HepG2 (cell line): ENCODE results near the gene CHCHD3. TPM values are rescaled to one million over a fixed set of nuclear protein-coding genes. Genes with fewer than 3 reads are reported as not detected.

ENCODE experiments used
- ATAC-seq: fragments of 200-7000 bp; cut with Tn5 transposase; 3 replicates; pipeline ENCODE4 v1.9.1; 2020; ENCODE audit warnings: mild to moderate bottlenecking, moderate library complexity
- BruUV-seq: library from RNA; stranded (reverse); fragments of 400-500 nt; replicated peaks from 2 replicates; lab custom pipeline; 2021; lab: Mats Ljungman, UMichigan
- CTCF ChIA-PET: fragments of 300-600 bp; formaldehyde crosslinking; extraction: SDS; loops from one replicate; lab custom pipeline; 2021; ENCODE audit warnings: low total read pairs, inconsistent platforms, low intra/inter-chr PET ratio; lab: Yijun Ruan, JAX
- POLR2A ChIA-PET: fragments of 350-600 bp; sonication (Branson Sonifier 250); formaldehyde crosslinking; loops from one replicate; lab custom pipeline; 2020; ENCODE audit warnings: antibody characterized with exemption, inconsistent platforms; lab: Yijun Ruan, JAX
- DNase-seq: peaks from one replicate; pipeline ENCODE4 v3.0.0-alpha.2; 2015; ENCODE audit warnings: low spot score
- FAIRE-seq: peaks from 3 replicates; lab custom pipeline; 2011; peaks lifted over from hg19 to GRCh38; lab: Jason Lieb, UNC
- H2AFZ ChIP-seq: one replicate; pipeline ENCODE4 v1.6.1; 2011; ENCODE audit warnings: low read length, inconsistent platforms
- H3K27ac ChIP-seq: fragments of 300-600 bp; 3 replicates; pipeline ENCODE4 v1.8.0; 2011; ENCODE audit warnings: mixed run types, mild to moderate bottlenecking, mixed read lengths, low read length, inconsistent platforms; ENCODE audit not compliant: insufficient read depth; ENCODE audit errors: extremely low read length
- H3K27me3 ChIP-seq, 2 experiments: fragments of 200-600 bp in 1 of 2; 2 replicates in 1 of 2; 3 replicates in 1 of 2; pipeline versions ENCODE4 v1.6.0 to v1.8.0; 2011; ENCODE audit warnings: low read length in 2 of 2, mild to moderate bottlenecking in 2 of 2, moderate library complexity in 2 of 2, inconsistent platforms in 1 of 2; ENCODE audit not compliant: insufficient read depth in 2 of 2, control insufficient read depth in 1 of 2
- H3K36me3 ChIP-seq, 2 experiments: fragments of 200-600 bp in 1 of 2; replicated peaks in 1 of 2; 2 replicates in 1 of 2; 3 replicates in 1 of 2; pipeline versions ENCODE4 v1.5.1 to v1.8.0; 2011; ENCODE audit warnings: low read length in 2 of 2, inconsistent platforms in 1 of 2; ENCODE audit not compliant: insufficient read depth in 2 of 2, control insufficient read depth in 1 of 2
- H3K4me1 ChIP-seq: 2 replicates; pipeline ENCODE4 v1.5.1; 2012; ENCODE audit warnings: low read length, inconsistent platforms; ENCODE audit not compliant: insufficient read depth
- H3K4me2 ChIP-seq: 2 replicates; pipeline ENCODE4 v1.6.0; 2011; ENCODE audit warnings: low read depth, low read length, inconsistent platforms
- H3K4me3 ChIP-seq, 3 experiments: fragments of 200-600 bp in 1 of 3; sonication (generic), shearing (Covaris generic) in 1 of 3; replicated peaks in 1 of 3; 2 replicates each; pipeline ENCODE4 v1.5.1; 2011 to 2016; ENCODE audit warnings: low read length in 3 of 3, inconsistent platforms in 2 of 3, low read depth in 2 of 3, mild to moderate bottlenecking in 2 of 3, control low read depth in 1 of 3, mixed read lengths in 1 of 3; ENCODE audit not compliant: insufficient read depth in 1 of 3
- H3K79me2 ChIP-seq: one replicate; pipeline ENCODE4 v1.6.1; 2011; ENCODE audit warnings: low read length, inconsistent platforms; ENCODE audit not compliant: insufficient read depth
- H3K9ac ChIP-seq: 2 replicates; pipeline ENCODE4 v1.6.0; 2011; ENCODE audit warnings: mild to moderate bottlenecking, low read depth, low read length, inconsistent platforms; ENCODE audit not compliant: insufficient read depth
- H3K9me3 ChIP-seq: 2 replicates; pipeline ENCODE4 v1.5.1; 2012; ENCODE audit warnings: mild to moderate bottlenecking, low read length
- H4K20me1 ChIP-seq: 2 replicates; pipeline ENCODE4 v1.6.0; 2011; ENCODE audit warnings: inconsistent platforms, mild to moderate bottlenecking, low read length, moderate library complexity; ENCODE audit not compliant: insufficient read depth
- CBFB ChIP-seq: sonication (generic); formaldehyde crosslinking; IDR thresholded peaks from 2 replicates; pipeline ENCODE4 v1.4.0; 2020; ENCODE audit warnings: missing genetic modification reagents
- FIP1L1 ChIP-seq: fragments of 200-400 bp; formaldehyde crosslinking; IDR thresholded peaks from 2 replicates; pipeline ENCODE4 v1.6.1; 2018; ENCODE audit warnings: low read depth, mild to moderate bottlenecking, low read length, moderate library complexity, borderline replicate concordance; ENCODE audit not compliant: insufficient read depth
- LBX2 ChIP-seq: sonication (generic); formaldehyde crosslinking; IDR thresholded peaks from 2 replicates; pipeline ENCODE4 v1.5.0; 2020; ENCODE audit warnings: missing genetic modification reagents, mild to moderate bottlenecking, borderline replicate concordance
- RFXANK ChIP-seq: IDR thresholded peaks from 2 replicates; pipeline ENCODE4 v1.6.1; 2016
- TBX3 ChIP-seq: fragments of 450-650 bp; IDR thresholded peaks from 2 replicates; pipeline ENCODE4 v1.6.1; 2017; ENCODE audit warnings: antibody characterized with exemption, mild to moderate bottlenecking, inconsistent platforms, borderline replicate concordance
- ZBTB2 ChIP-seq: sonication (generic); formaldehyde crosslinking; IDR thresholded peaks from 2 replicates; pipeline ENCODE4 v1.8.0; 2022; ENCODE audit warnings: low read depth, missing genetic modification reagents
- ZNF230 ChIP-seq: sonication (generic); formaldehyde crosslinking; IDR thresholded peaks from 2 replicates; pipeline ENCODE4 v1.4.0; 2020; ENCODE audit warnings: mild to moderate bottlenecking, missing genetic modification reagents
- ZNF816 ChIP-seq: sonication (generic); formaldehyde crosslinking; IDR thresholded peaks from 2 replicates; pipeline ENCODE4 v1.8.0; 2022; ENCODE audit warnings: missing genetic modification reagents, mild to moderate bottlenecking, borderline replicate concordance
- WGBS: methylation state at CpG from one replicate; pipeline ENCODE4 v1.1.6; 2017; ENCODE audit warnings: low lambda C conversion rate; 5-methylcytosine and 5-hydroxymethylcytosine counted together
- in situ Hi-C: cut with HindIII; loops from 2 replicates; pipeline ENCODE4 v1.10.0; 2017; ENCODE audit warnings: low pct_unique_long_range_greater_than_20kb; ENCODE audit not compliant: extremely low pct_ligation_motif_present
- intact Hi-C: fragments of 100-400 bp; cut with micrococcal nuclease; formaldehyde crosslinking; loops from one replicate; pipeline ENCODE4 v1.10.0; 2022; ENCODE audit not compliant: unreplicated experiment
- polyA plus RNA-seq, 8 experiments: library from polyadenylated mRNA; depleted of rRNA in 3 of 8; stranded (reverse) in 7 of 8; unstranded in 1 of 8; fragments of >200 nt; fragmentation: Illumina TruSeq in 4 of 8; extraction: Trizol in 4 of 8; gene quantifications; 2 replicates each; pipeline versions ENCODE4 v1.2.1 to v1.2.3, GENCODE V29; 2011 to 2016; ENCODE audit warnings: low read depth in 4 of 8, missing spikeins in 1 of 8, mixed read lengths in 1 of 8; ENCODE audit not compliant: insufficient read depth in 1 of 8
- total RNA-seq, 5 experiments: library from RNA; depleted of rRNA; stranded (reverse); fragments of >200 nt; fragmentation: Illumina TruSeq; extraction: Trizol; gene quantifications; 2 replicates each; pipeline ENCODE4 v1.2.3, GENCODE V29; 2016; ENCODE audit warnings: low read depth in 1 of 5
- TF ChIP-seq, protein P1 (sequence below): sonication (generic); formaldehyde crosslinking; IDR thresholded peaks from 2 replicates; pipeline ENCODE4 v1.8.0; 2022; ENCODE audit warnings: missing genetic modification reagents, mild to moderate bottlenecking, inconsistent platforms, borderline replicate concordance
- TF ChIP-seq, protein P2 (sequence below): sonication (generic); formaldehyde crosslinking; IDR thresholded peaks from 2 replicates; pipeline ENCODE4 v1.4.0; 2020; ENCODE audit warnings: missing genetic modification reagents, borderline replicate concordance

CHCHD3 gene
- total and polyA plus RNA-seq, 2 of the 13 experiments (the other 11 are each of a cell fraction or from before 2014, with no cell fraction given) = 32.7 to 86.8 TPM

GRCh38 chr7:132988117-132988516 is 93.8 kb downstream of the CHCHD3 start:
- TF ChIP-seq ZBTB2 (CRISPR knock-in tag) (no peak), CBFB (CRISPR knock-in tag) (no peak), RFXANK (CRISPR knock-in tag) (no peak)
- intact Hi-C loops = no loop called here
- WGBS = 100% methylated on average over 1 of the region's 1 CpG
- Histone ChIP-seq H3K4me1 (0 out of 2 replicates have a peak, but pooled peaks cover 5% of the 10 kb centered on the region), H4K20me1 (no peaks in the 10 kb centered on the region), H3K9me3 (no peaks in the 10 kb centered on the region), H3K9ac (no peak overlapping the region), H3K27ac (no peak overlapping the region), H3K27me3 (no peaks in the 10 kb centered on the region), H3K4me2 (no peak overlapping the region), H3K79me2 (no peaks in the 10 kb centered on the region), H3K4me3 (no peak overlapping the region), H2AFZ (no peak overlapping the region), H3K36me3 (peaks cover 0 to 2% of the 10 kb centered on the region in 2 experiments; a peak in 1 of 5 replicates)
- POLR2A ChIA-PET = no interaction called here
- no peak for DNase-seq
- in situ Hi-C loops = no loop called here
- no peak for FAIRE-seq
- ATAC-seq = no peak
- CTCF ChIA-PET = no interaction called here
- BruUV-seq = no TSS peak

- CTCF ChIA-PET = no interaction called here
- no peak for DNase-seq
- no TSS peak for BruUV-seq
- intact Hi-C loops = no loop called here
- no peak overlapping the region for H2AFZ ChIP-seq
- H3K4me3 ChIP-seq = no peak overlapping the region
- H4K20me1 ChIP-seq = no peaks in the 10 kb centered on the region
- H3K4me2 ChIP-seq = no peak overlapping the region
- FAIRE-seq = no peak
- WGBS = 96% methylated on average over 1 of the region's 1 CpG
- POLR2A ChIA-PET = no interaction called here
- H3K27ac ChIP-seq = no peak overlapping the region
- in situ Hi-C loops = no loop called here
- no peaks in the 10 kb centered on the region for H3K36me3 ChIP-seq
- H3K9me3 ChIP-seq = no peaks in the 10 kb centered on the region
- no peaks in the 10 kb centered on the region for H3K27me3 ChIP-seq
- no peaks in the 10 kb centered on the region for H3K4me1 ChIP-seq
- H3K9ac ChIP-seq = no peak overlapping the region
- peaks cover 3% of the 10 kb centered on the region for H3K79me2 ChIP-seq
- ATAC-seq = no peak
- TF ChIP-seq ZNF230 (no peak), FIP1L1 (no peak), ZNF816 (CRISPR knock-in tag) (no peak), TBX3 (no peak), LBX2 (CRISPR knock-in tag) (no peak)
- TF ChIP-seq, protein P1, sequence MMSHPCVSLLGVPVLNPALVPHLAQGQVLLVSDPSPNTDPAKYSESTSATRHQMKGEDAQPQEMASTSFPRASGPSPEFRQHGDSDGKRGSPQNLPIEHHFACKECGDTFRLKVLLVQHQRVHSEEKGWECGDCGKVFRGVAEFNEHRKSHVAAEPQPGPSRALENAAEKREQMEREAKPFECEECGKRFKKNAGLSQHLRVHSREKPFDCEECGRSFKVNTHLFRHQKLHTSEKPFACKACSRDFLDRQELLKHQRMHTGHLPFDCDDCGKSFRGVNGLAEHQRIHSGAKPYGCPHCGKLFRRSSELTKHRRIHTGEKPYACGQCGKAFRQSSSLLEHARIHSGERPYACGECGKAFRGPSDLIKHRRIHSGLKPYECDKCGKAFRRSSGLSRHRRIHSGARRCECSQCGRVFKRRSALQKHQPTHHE (CRISPR knock-in tag) = no peak
- TF ChIP-seq, protein P2, sequence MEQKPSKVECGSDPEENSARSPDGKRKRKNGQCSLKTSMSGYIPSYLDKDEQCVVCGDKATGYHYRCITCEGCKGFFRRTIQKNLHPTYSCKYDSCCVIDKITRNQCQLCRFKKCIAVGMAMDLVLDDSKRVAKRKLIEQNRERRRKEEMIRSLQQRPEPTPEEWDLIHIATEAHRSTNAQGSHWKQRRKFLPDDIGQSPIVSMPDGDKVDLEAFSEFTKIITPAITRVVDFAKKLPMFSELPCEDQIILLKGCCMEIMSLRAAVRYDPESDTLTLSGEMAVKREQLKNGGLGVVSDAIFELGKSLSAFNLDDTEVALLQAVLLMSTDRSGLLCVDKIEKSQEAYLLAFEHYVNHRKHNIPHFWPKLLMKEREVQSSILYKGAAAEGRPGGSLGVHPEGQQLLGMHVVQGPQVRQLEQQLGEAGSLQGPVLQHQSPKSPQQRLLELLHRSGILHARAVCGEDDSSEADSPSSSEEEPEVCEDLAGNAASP (CRISPR knock-in tag) = no peak
These were observed 101.5 kb downstream of the CHCHD3 start for GRCh38 chr7:132980402-132980801.
